Endodermal cell (in vitro differentiated cells): ENCODE data around the gene SYNPR. TPM values are rescaled to one million over a fixed set of nuclear protein-coding genes. Genes with fewer than 3 reads are reported as not detected.

Source experiments
- DNase-seq: peaks from one replicate; pipeline ENCODE4 v3.0.0-alpha.2; 2017
- H3K27ac ChIP-seq: 2 replicates; pipeline ENCODE4 v1.5.1; 2013; ENCODE audit warnings: mild to moderate bottlenecking, low read depth, low read length, moderate library complexity
- H3K27me3 ChIP-seq: 2 replicates; pipeline ENCODE4 v1.6.1; 2013; ENCODE audit warnings: mild to moderate bottlenecking, low read length, moderate library complexity; ENCODE audit not compliant: insufficient read depth, control insufficient read depth, poor library complexity, severe bottlenecking
- H3K36me3 ChIP-seq: 2 replicates; pipeline ENCODE4 v1.7.0; 2013; ENCODE audit warnings: mild to moderate bottlenecking, low read length, moderate library complexity; ENCODE audit not compliant: control insufficient read depth, insufficient read depth
- H3K4me1 ChIP-seq: one replicate; pipeline ENCODE4 v1.7.0; 2013; ENCODE audit warnings: low read length; ENCODE audit not compliant: control insufficient read depth, insufficient read depth
- H3K4me3 ChIP-seq: 2 replicates; pipeline ENCODE4 v1.5.1; 2013; ENCODE audit warnings: mild to moderate bottlenecking, low read length, moderate library complexity
- H3K9ac ChIP-seq: 2 replicates; pipeline ENCODE4 v1.6.1; 2013; ENCODE audit warnings: mild to moderate bottlenecking, low read length, moderate library complexity; ENCODE audit not compliant: poor library complexity, severe bottlenecking; ENCODE audit errors: extremely low read depth
- H3K9me3 ChIP-seq: 2 replicates; pipeline ENCODE4 v1.6.1; 2013; ENCODE audit warnings: mild to moderate bottlenecking, low read length, moderate library complexity; ENCODE audit not compliant: control insufficient read depth
- H3K27ac Mint-ChIP-seq: 2 replicates; pipeline ENCODE4 v1.8.0; 2020; ENCODE audit warnings: mixed read lengths
- H3K27me3 Mint-ChIP-seq: 2 replicates; pipeline ENCODE4 v1.8.0; 2021; ENCODE audit warnings: mild to moderate bottlenecking, mixed read lengths; ENCODE audit not compliant: insufficient read depth
- H3K36me3 Mint-ChIP-seq: 2 replicates; pipeline ENCODE4 v1.8.0; 2020; ENCODE audit warnings: low read depth, mixed read lengths
- H3K4me1 Mint-ChIP-seq: 2 replicates; pipeline ENCODE4 v1.8.0; 2020; ENCODE audit warnings: mixed read lengths
- H3K4me3 Mint-ChIP-seq: 2 replicates; pipeline ENCODE4 v1.8.0; 2020; ENCODE audit warnings: mild to moderate bottlenecking, moderate library complexity, mixed read lengths
- H3K9me3 Mint-ChIP-seq: 2 replicates; pipeline ENCODE4 v1.8.0; 2020; ENCODE audit warnings: mild to moderate bottlenecking, mixed read lengths
- CTCF ChIP-seq: fragments of 200-600 bp; sonication (generic); conservative IDR thresholded peaks from 2 replicates; pipeline ENCODE4 v1.5.0; 2021; ENCODE audit warnings: antibody characterized with exemption, mild to moderate bottlenecking
- WGBS, 2 experiments: methylation state at CpG; one replicate each; pipeline versions ENCODE4 v1.1.5 to v1.1.7; 2013; ENCODE audit warnings: missing lambda C conversion rate in 2 of 2, mixed read lengths in 1 of 2; ENCODE audit not compliant: insufficient coverage in 1 of 2, insufficient read length in 1 of 2; 5-methylcytosine and 5-hydroxymethylcytosine counted together
- total RNA-seq, 2 donors: library from RNA; stranded (reverse); fragmentation: NEBNext Ultra II Directional in 1 of 2; extraction: Animal tissue kit (Norgen Biotek cat#: 25700) in 1 of 2; gene quantifications; 2 replicates in 1 of 2; 3 replicates in 1 of 2; pipeline ENCODE4 v1.2.1, GENCODE V29; 2021

The SYNPR gene
- total RNA-seq, 2 donors from 2014 or later = not detected

GRCh38 chr3:63609834-63610233, 331.7 kb downstream of the SYNPR start:
- Histone ChIP-seq H3K4me3 (no peak overlapping the region), H3K4me1 (no peaks in the 10 kb centered on the region), H3K9me3 (no peaks in the 10 kb centered on the region), H3K9ac (no peak overlapping the region), H3K27me3 (peaks cover 13% of the 10 kb centered on the region), H3K36me3 (no peaks in the 10 kb centered on the region), H3K27ac (no peak overlapping the region)
- Mint-ChIP-seq H3K9me3 (no peaks in the 10 kb centered on the region), H3K27me3 (peaks cover 12% of the 10 kb centered on the region), H3K4me1 (peaks cover 2% of the 10 kb centered on the region), H3K4me3 (no peak overlapping the region), H3K36me3 (no peaks in the 10 kb centered on the region), H3K27ac (no peak overlapping the region)
- no peak for DNase-seq
- no peak for TF ChIP-seq CTCF
- 94 to 100% methylated on average over 4 of the region's 4 CpGs for WGBS, 2 experiments

- Histone ChIP-seq H3K27me3 (peaks cover 22% of the 10 kb centered on the region), H3K36me3 (no peaks in the 10 kb centered on the region), H3K9ac (no peak overlapping the region), H3K9me3 (no peaks in the 10 kb centered on the region), H3K4me3 (no peak overlapping the region), H3K4me1 (peaks cover under 1% of the 10 kb centered on the region), H3K27ac (no peak overlapping the region)
- Mint-ChIP-seq H3K4me1 (peaks cover 7% of the 10 kb centered on the region), H3K27me3 (peaks cover 18% of the 10 kb centered on the region), H3K27ac (no peak overlapping the region), H3K4me3 (no peak overlapping the region), H3K36me3 (no peaks in the 10 kb centered on the region), H3K9me3 (no peaks in the 10 kb centered on the region)
- TF ChIP-seq CTCF = no peak
- DNase-seq = no peak
- 94% methylated on average over 1 of the region's 1 CpG; no CpG with 5 or more reads in 1 of the 2 experiments for WGBS, 2 experiments
These were observed 333.3 kb downstream of the SYNPR start for GRCh38 chr3:63611382-63611781.

GRCh38 chr3:63613561-63613960, 335.5 kb downstream of the SYNPR start:
- Mint-ChIP-seq H3K4me1 (peaks cover 26% of the 10 kb centered on the region), H3K27ac (no peak overlapping the region), H3K36me3 (no peaks in the 10 kb centered on the region), H3K9me3 (no peaks in the 10 kb centered on the region), H3K4me3 (no peak overlapping the region), H3K27me3 (peaks cover 18% of the 10 kb centered on the region)
- H3K9ac ChIP-seq = no peak overlapping the region
- 57% methylated on average over 1 of the region's 1 CpG; no CpG with 5 or more reads in 1 of the 2 experiments for WGBS, 2 experiments
- H3K36me3 ChIP-seq = no peaks in the 10 kb centered on the region
- no peak for DNase-seq
- no peak for TF ChIP-seq CTCF
- peaks cover 22% of the 10 kb centered on the region for H3K27me3 ChIP-seq
- H3K9me3 ChIP-seq = no peaks in the 10 kb centered on the region
- H3K27ac ChIP-seq = no peak overlapping the region
- peaks cover 18% of the 10 kb centered on the region for H3K4me1 ChIP-seq
- H3K4me3 ChIP-seq = no peak overlapping the region
